ENCODE data around the gene PTPRD. TPM values are rescaled to one million over a fixed set of nuclear protein-coding genes. Genes with fewer than 3 reads are reported as not detected.

The PTPRD gene
- total and polyA plus RNA-seq, 2 of the 4 experiments (the other 2 are of a cell fraction) = 0.07 to 0.18 TPM

DNA sequence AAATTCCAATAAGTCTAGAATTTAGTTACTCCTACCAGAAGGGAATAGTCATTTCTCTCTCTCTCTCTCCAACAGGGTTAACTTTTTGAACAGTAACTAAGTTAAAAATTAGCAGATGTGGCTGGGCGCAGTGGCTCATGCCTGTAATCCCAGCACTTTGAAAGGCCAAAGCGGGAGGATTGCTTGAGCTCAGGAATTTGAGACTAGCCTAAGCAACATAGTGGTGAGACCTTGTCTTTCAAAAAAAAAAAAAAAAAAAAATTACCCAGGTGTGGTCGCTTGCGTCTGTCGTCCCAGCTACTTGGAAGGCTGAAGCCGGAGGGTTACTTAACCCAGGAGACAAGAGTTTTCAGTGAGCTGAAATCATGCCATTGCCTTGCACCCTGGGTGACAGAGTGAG is 639.7 kb downstream of the PTPRD start:
- TF ChIP-seq USF2 (IDR thresholded peaks at IDR 0.05; ENCODE audit: low read depth, low read length) (no peak), MAFK (IDR thresholded peaks at IDR 0.05; ENCODE audit: low read depth, low read length) (no peak), CHD1 (IDR thresholded peaks at IDR 0.05; ENCODE audit: low read depth, low read length) (no peak), FOS (IDR thresholded peaks at IDR 0.05; ENCODE audit: low read depth, low read length) (no peak), NFE2L2 (IDR thresholded peaks at IDR 0.05; ENCODE audit: low read depth, low read length) (no peak), RAD21 (IDR thresholded peaks at IDR 0.05; ENCODE audit: low read length) (no peak), POLR2A (IDR thresholded peaks at IDR 0.05; ENCODE audit: low read depth, low read length) (no peak), RFX5 (IDR thresholded peaks at IDR 0.05; ENCODE audit: low read depth, low read length) (no peak), MXI1 (IDR thresholded peaks at IDR 0.05; ENCODE audit: borderline replicate concordance, low read depth, low read length) (no peak), BHLHE40 (IDR thresholded peaks at IDR 0.05; ENCODE audit: low read depth, low read length) (no peak), MAZ (IDR thresholded peaks at IDR 0.05; ENCODE audit: borderline replicate concordance, low read depth, low read length) (no peak), RCOR1 (IDR thresholded peaks at IDR 0.05; ENCODE audit: insufficient replicate concordance, low read length) (no peak), CEBPB (IDR thresholded peaks at IDR 0.05; ENCODE audit: low read depth, low read length) (no peak), CTCF (conservative IDR thresholded peaks at IDR 0.05; ENCODE audit: low read depth, low read length) (no peak)
- TF ChIP-seq, protein P1, sequence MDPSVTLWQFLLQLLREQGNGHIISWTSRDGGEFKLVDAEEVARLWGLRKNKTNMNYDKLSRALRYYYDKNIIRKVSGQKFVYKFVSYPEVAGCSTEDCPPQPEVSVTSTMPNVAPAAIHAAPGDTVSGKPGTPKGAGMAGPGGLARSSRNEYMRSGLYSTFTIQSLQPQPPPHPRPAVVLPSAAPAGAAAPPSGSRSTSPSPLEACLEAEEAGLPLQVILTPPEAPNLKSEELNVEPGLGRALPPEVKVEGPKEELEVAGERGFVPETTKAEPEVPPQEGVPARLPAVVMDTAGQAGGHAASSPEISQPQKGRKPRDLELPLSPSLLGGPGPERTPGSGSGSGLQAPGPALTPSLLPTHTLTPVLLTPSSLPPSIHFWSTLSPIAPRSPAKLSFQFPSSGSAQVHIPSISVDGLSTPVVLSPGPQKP (IDR thresholded peaks at IDR 0.05; ENCODE audit: borderline replicate concordance, low read depth, low read length) = no peak
- no peak overlapping the region for H2BK5ac ChIP-seq (ENCODE audit: low read depth, low read length, poor library complexity, severe bottlenecking)
- no peak overlapping the region for H3K27ac ChIP-seq (ENCODE audit: insufficient read depth, low read length)
- H3K4me2 ChIP-seq (ENCODE audit: low read depth, low read length) = no peak overlapping the region
- H3K14ac ChIP-seq (replicated peaks; ENCODE audit: low read depth, low read length) = no peak overlapping the region
- no peak overlapping the region for H2BK20ac ChIP-seq (ENCODE audit: low read depth, low read length)
- H3K9me1 ChIP-seq (ENCODE audit: insufficient read depth, low read length) = no peaks in the 10 kb centered on the region
- H4K8ac ChIP-seq (ENCODE audit: low read depth in 2 of 2, low read length in 2 of 2) = no peak overlapping the region
- H4K20me1 ChIP-seq (ENCODE audit: insufficient read depth, low read length) = no peaks in the 10 kb centered on the region
- no peak overlapping the region for H3K4ac ChIP-seq (ENCODE audit: low read depth, low read length)
- H2AK9ac ChIP-seq (replicated peaks; ENCODE audit: low read depth, low read length, poor library complexity) = no peak overlapping the region
- H3K9ac ChIP-seq (ENCODE audit: low read depth, low read length) = no peak overlapping the region
- no peak overlapping the region for H4K5ac ChIP-seq (ENCODE audit: low read depth, low read length)
- H2AFZ ChIP-seq (replicated peaks; ENCODE audit: low read length, poor library complexity) = no peak overlapping the region
- H3K56ac ChIP-seq (ENCODE audit: extremely low read depth, insufficient read depth, low read length) = no peak overlapping the region
- no peaks in the 10 kb centered on the region for H3K36me3 ChIP-seq (ENCODE audit: control insufficient read depth, insufficient read depth, low read length)
- H3K18ac ChIP-seq (ENCODE audit: low read depth, low read length) = no peak overlapping the region
- H3K79me1 ChIP-seq (ENCODE audit: low read depth in 1 of 2, low read length in 2 of 2) = no peaks in the 10 kb centered on the region
- no peak overlapping the region for H3K23ac ChIP-seq (ENCODE audit: low read depth, low read length)
- ChIA-PET CTCF (interaction anchor here (0.7 kb wide), 1 partner anchor 58 kb away, joined by 5 read pairs; no protein-coding TSS in a partner anchor), POLR2A (ENCODE audit: unreplicated experiment) (no interaction called here)
- dilution Hi-C loops (cut with HindIII; ENCODE audit: low sequenced_read_pairs, unreplicated experiment) = no loop called here
- H2BK15ac ChIP-seq (ENCODE audit: low read depth, low read length) = no peak overlapping the region
- no peak for DNase-seq
- no peak for ATAC-seq (ENCODE audit: low read depth)
- H3K9me3 ChIP-seq (ENCODE audit: control insufficient read depth, insufficient read depth, low read length) = no peaks in the 10 kb centered on the region
- in situ Hi-C loops (cut with MboI; ENCODE audit: low sequenced_read_pairs) = no loop called here
- H3K4me3 ChIP-seq (ENCODE audit: insufficient read depth, low read depth, low read length) = no peak overlapping the region
- no CpG with 5 or more reads among the region's 6 CpGs for whole genome bisulfite sequencing, 2 experiments (ENCODE audit: extremely low coverage in 2 of 2, insufficient read length in 1 of 2)
- no peak overlapping the region for H2BK120ac ChIP-seq (ENCODE audit: low read depth, low read length)
- intact Hi-C loops (cut with micrococcal nuclease) = no loop called here
- no TSS peak for BruUV-seq (replicated peaks)
- no peak overlapping the region for H2AK5ac ChIP-seq (ENCODE audit: low read depth, low read length)
- no peaks in the 10 kb centered on the region for H3K27me3 ChIP-seq (ENCODE audit: control insufficient read depth, insufficient read depth, low read length)
- H4K91ac ChIP-seq (ENCODE audit: insufficient read depth, low read depth, low read length) = no peak overlapping the region
- no peaks in the 10 kb centered on the region for H3K4me1 ChIP-seq (ENCODE audit: control insufficient read depth, insufficient read depth, low read length)
